ENCODE measurements around the gene RBM5. TPM values are rescaled to one million over a fixed set of nuclear protein-coding genes. Genes with fewer than 3 reads are reported as not detected.

Gene RBM5
- total RNA-seq, 1 experiment from 2014 or later: 126 TPM

DNA sequence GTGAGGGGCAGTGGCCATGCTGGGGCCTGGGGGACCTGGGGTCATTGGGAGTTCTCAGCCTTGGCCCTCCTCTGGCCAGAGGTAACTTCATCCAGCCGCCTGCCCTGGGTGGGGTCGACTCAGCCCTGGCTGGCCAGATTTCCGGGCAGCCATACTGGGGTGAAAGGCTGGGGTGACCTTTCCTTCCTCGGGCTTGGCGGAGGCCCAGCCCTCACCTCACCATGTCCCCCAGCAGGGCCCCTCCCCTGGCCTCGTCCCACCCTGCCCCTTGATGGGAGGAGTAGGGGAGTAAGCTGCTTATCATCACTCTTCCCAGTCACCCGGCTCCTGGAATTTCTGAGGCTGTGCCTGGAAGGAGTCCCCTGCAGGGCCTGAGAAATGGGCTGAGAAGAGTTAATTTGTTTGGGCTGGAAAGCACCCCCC, 71.9 kb downstream of the RBM5 start:
- Mint-ChIP-seq H3K4me3 (ENCODE audit: low read depth, unreplicated experiment) (no peak overlapping the region), H3K9me3 (ENCODE audit: low read depth, unreplicated experiment) (no peaks in the 10 kb centered on the region), H3K27me3 (ENCODE audit: unreplicated experiment) (peaks cover 9% of the 10 kb centered on the region), H3K27ac (ENCODE audit: unreplicated experiment) (no peak overlapping the region), H3K4me1 (ENCODE audit: low read depth, unreplicated experiment) (peaks cover 15% of the 10 kb centered on the region), H3K36me3 (ENCODE audit: insufficient read depth, unreplicated experiment) (peaks cover 5% of the 10 kb centered on the region)
- CTCF ChIA-PET: no interaction called here
- BruUV-seq (replicated peaks): no TSS peak
- TF ChIP-seq, protein P1, sequence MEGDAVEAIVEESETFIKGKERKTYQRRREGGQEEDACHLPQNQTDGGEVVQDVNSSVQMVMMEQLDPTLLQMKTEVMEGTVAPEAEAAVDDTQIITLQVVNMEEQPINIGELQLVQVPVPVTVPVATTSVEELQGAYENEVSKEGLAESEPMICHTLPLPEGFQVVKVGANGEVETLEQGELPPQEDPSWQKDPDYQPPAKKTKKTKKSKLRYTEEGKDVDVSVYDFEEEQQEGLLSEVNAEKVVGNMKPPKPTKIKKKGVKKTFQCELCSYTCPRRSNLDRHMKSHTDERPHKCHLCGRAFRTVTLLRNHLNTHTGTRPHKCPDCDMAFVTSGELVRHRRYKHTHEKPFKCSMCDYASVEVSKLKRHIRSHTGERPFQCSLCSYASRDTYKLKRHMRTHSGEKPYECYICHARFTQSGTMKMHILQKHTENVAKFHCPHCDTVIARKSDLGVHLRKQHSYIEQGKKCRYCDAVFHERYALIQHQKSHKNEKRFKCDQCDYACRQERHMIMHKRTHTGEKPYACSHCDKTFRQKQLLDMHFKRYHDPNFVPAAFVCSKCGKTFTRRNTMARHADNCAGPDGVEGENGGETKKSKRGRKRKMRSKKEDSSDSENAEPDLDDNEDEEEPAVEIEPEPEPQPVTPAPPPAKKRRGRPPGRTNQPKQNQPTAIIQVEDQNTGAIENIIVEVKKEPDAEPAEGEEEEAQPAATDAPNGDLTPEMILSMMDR (IDR thresholded peaks at IDR 0.05; ENCODE audit: unreplicated experiment): no peak
- no peak for DNase-seq
- intact Hi-C loops (cut with micrococcal nuclease; ENCODE audit: unreplicated experiment): no loop called here

DNA sequence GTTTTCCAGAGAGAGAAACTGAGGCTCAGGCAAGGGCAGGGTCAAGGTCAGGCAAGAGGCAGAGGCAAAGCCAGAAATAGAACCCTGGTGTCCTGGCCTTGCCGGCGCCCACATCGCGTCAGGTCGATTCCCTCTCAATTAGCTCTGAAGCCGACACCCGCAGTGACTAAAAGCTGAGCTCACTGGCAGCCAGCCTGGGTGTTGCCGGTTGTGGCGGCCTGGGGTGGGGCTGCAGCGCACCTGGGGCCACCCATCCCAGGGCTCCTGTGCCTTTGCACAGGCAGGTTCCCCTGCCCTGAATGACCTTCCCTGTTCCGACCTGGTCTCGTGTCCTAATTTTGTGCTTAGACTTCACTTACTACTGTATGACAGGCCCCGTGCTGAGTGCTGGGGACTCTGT, 72.6 kb downstream of the RBM5 start:
- H3K27me3 Mint-ChIP-seq (ENCODE audit: unreplicated experiment): peaks cover 2% of the 10 kb centered on the region
- no TSS peak for BruUV-seq (replicated peaks)
- intact Hi-C loops (cut with micrococcal nuclease; ENCODE audit: unreplicated experiment): no loop called here
- H3K4me3 Mint-ChIP-seq (ENCODE audit: low read depth, unreplicated experiment): no peak overlapping the region
- no peak for DNase-seq
- CTCF ChIA-PET: no interaction called here
- H3K36me3 Mint-ChIP-seq (ENCODE audit: insufficient read depth, unreplicated experiment): no peaks in the 10 kb centered on the region
- H3K9me3 Mint-ChIP-seq (ENCODE audit: low read depth, unreplicated experiment): no peaks in the 10 kb centered on the region
- H3K27ac Mint-ChIP-seq (ENCODE audit: unreplicated experiment): no peak overlapping the region
- TF ChIP-seq, protein P1 (IDR thresholded peaks at IDR 0.05; ENCODE audit: unreplicated experiment): no peak
- H3K4me1 Mint-ChIP-seq (ENCODE audit: low read depth, unreplicated experiment): peaks cover 8% of the 10 kb centered on the region

DNA sequence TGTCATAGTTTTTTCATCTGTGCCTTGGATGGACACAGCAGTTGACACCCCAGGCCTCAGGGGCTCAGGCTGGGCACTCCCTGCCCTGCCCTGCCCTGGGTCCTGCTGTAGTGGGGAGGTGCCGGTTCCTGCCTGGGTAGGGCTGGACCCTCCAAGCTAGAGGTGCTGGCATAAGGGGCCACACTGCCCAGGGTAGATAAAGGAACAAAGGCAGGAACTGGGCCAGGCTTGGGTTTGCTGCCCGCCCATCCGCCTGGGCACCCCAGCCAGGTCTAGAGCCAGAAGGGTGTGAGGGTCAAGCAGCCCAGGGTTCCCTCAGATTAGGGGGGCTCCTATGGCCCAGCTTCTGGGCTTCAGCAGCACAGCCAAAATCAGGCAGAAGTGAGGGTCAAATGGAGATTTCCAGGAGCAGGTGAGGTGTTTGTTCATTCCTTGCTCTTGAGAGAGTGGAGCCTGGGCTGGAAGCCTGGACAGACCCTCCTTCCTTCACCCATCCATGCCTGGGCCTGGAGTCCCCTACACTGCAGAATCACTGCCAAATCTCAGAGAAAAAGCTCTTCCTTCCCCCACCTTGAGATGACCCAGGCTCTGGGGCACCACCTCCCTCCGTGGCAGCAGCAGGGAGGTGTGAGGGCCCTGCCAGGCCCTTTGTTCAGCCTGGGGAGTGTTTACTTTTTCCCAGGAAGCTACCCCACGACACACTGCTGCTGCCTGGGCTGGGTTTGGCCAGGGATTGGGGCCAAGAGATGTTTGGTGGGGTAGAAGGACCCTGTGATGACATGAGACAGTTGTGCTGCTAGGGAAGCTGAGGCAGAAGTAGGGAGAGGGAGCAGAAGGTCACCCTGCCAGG, 73.5 kb downstream of the RBM5 start:
- TF ChIP-seq, protein P1 (IDR thresholded peaks at IDR 0.05; ENCODE audit: unreplicated experiment): no peak
- CTCF ChIA-PET: no interaction called here
- Mint-ChIP-seq H3K4me3 (ENCODE audit: low read depth, unreplicated experiment) (no peak overlapping the region), H3K27ac (ENCODE audit: unreplicated experiment) (no peak overlapping the region), H3K4me1 (ENCODE audit: low read depth, unreplicated experiment) (peaks cover 7% of the 10 kb centered on the region), H3K9me3 (ENCODE audit: low read depth, unreplicated experiment) (no peaks in the 10 kb centered on the region), H3K27me3 (ENCODE audit: unreplicated experiment) (no peaks in the 10 kb centered on the region), H3K36me3 (ENCODE audit: insufficient read depth, unreplicated experiment) (no peaks in the 10 kb centered on the region)
- intact Hi-C loops (cut with micrococcal nuclease; ENCODE audit: unreplicated experiment): no loop called here
- no peak for DNase-seq
- no TSS peak for BruUV-seq (replicated peaks)

DNA sequence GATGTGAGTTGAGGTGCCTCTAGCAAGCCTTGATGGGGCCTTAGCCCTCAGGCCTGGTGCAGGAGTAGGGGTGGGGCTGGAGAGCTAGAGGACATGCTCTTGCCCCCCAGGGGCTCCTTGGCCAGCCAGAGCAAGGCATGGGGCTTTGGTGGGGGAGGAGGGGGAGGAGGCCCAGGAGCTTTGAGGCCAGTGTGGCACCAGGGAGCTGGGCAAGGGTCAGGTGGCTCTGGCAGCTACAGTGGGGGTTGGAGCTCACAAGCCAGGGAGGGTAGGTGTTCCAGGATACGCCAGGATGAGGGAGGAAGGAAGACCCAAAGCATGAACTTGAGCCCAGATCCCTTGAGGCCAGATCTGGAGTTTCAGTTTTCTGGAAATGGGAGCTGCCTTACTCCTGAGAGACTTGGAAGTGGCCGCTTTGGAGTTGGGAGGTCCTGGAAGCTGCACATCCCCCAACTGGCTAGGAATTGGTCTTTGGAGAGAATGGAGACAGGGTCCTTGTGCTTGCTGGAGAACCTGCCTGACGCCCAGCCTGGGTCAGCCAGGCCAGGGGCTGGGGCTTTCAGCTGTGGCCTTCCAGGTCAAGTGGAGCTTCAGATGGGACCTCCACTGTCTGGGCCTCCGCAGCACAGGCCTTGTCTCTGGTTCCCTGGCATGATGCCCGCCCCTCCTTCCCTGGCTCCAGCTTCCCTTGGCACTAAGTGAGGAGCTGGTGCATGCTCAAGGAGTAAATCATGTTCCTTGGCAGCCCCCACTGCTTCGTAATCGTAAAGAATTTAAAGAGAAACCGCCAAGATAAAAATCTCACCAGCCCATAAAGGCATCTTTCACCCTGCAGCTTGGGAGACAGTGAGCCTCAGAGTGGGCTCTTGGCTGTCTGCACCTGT, 75.1 kb downstream of the RBM5 start:
- Mint-ChIP-seq H3K4me1 (ENCODE audit: low read depth, unreplicated experiment) (peaks cover 5% of the 10 kb centered on the region), H3K36me3 (ENCODE audit: insufficient read depth, unreplicated experiment) (no peaks in the 10 kb centered on the region), H3K4me3 (ENCODE audit: low read depth, unreplicated experiment) (no peak overlapping the region), H3K9me3 (ENCODE audit: low read depth, unreplicated experiment) (no peaks in the 10 kb centered on the region), H3K27me3 (ENCODE audit: unreplicated experiment) (no peaks in the 10 kb centered on the region), H3K27ac (ENCODE audit: unreplicated experiment) (no peak overlapping the region)
- no TSS peak for BruUV-seq (replicated peaks)
- no peak for DNase-seq
- TF ChIP-seq, protein P1 (IDR thresholded peaks at IDR 0.05; ENCODE audit: unreplicated experiment): no peak
- intact Hi-C loops (cut with micrococcal nuclease; ENCODE audit: unreplicated experiment): no loop called here
- CTCF ChIA-PET: no interaction called here
